GM21360 (cell line): ENCODE data around the gene SQSTM1.
"Not testable (repeated sequence)": the region's sequence is repeated elsewhere in the genome, so short reads cannot be mapped to it uniquely, and the experiment has no call there.

Source experiments
- ATAC-seq: cut with Tn5 transposase; IDR thresholded peaks from one replicate; pipeline ENCODE4 v1.9.1; 2021; ENCODE audit warnings: mild to moderate bottlenecking, moderate library complexity; ENCODE audit not compliant: unreplicated experiment

The SQSTM1 gene

DNA sequence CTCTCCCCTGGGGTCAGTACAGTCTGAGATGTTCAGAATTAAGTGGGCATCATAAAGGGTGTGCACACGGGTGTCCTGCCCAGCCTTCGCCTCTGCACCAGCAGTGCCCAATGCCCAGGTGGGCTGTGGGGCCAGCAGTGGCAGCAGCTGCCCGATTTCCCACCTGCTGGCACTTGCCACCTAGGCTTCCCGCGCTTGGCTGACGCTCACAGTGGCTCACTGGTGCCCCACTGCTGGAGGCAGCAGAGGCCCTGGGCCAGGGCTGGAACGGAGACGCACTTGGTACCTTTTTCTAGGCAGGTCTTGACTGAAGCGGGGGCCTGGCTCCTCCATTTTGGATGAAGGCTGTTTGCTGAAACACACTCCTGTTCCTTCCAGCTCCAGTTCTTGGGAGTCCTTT, 20.9 kb downstream of the SQSTM1 start:
- ATAC-seq, result no peak

DNA sequence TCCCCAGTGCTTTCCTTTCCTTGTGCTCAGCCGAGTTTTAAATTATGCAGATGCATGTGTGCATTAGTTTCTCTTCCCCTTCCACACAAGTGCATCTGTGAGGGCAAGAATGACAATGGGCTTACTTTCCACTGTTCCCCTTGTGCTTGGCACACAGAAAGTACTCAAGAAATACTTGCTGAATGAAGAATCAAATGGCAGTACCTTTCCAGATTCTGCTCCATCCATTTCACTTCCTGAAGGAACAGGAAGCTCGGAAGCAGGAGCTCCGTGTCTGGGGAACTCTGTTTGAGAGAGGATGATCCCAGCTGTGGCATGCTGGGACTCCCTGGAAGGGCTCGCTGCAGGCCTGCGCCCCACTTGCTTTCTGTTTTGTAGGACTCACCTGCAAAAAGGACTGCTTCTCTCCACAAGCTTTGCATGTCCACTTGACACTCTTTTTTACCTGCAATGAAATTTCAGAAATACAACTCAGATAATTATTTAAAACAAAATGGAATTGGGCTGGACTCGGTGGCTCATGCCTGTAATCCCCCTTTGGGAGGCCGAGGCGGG, 32.4 kb downstream of the SQSTM1 start:
- peak; percentile 88 for ATAC-seq

DNA sequence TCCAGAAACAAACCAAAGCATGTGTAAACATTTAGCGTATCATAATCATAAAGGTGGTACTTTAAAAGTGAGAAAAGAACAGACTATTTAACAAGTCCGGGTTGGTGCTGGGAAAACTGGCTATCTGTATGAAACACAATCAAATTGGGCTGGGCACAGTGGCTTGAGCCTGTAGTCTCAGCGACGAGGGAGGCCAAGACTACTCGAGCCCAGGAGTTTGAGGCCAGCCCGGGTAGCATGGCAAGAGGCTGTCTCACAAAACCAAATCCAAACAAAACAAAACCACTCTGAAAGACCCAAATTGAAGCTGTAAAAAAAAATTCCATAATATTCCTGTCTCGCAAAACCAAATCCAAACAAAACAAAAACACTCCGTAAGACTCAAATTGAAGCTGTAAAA, 33.7 kb downstream of the SQSTM1 start:
- no peak for ATAC-seq

DNA sequence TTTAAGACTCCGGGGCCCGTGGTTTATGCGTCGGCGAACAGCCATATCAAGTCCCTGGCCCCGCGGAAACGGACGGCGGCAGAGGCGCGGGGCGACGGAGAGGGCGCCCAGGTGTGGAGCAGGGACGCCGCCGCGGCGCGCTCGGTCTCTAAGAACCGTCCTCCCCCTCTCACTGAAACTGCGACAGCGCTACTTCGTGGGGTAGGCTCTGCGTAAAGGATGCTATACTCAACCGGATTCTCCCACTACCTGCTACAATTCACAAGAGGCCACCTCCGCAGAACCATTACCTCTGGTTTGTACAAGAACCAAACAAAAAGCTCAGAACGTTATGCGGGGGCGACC, 37.5 kb downstream of the SQSTM1 start:
- peak; percentile 35 for ATAC-seq

DNA sequence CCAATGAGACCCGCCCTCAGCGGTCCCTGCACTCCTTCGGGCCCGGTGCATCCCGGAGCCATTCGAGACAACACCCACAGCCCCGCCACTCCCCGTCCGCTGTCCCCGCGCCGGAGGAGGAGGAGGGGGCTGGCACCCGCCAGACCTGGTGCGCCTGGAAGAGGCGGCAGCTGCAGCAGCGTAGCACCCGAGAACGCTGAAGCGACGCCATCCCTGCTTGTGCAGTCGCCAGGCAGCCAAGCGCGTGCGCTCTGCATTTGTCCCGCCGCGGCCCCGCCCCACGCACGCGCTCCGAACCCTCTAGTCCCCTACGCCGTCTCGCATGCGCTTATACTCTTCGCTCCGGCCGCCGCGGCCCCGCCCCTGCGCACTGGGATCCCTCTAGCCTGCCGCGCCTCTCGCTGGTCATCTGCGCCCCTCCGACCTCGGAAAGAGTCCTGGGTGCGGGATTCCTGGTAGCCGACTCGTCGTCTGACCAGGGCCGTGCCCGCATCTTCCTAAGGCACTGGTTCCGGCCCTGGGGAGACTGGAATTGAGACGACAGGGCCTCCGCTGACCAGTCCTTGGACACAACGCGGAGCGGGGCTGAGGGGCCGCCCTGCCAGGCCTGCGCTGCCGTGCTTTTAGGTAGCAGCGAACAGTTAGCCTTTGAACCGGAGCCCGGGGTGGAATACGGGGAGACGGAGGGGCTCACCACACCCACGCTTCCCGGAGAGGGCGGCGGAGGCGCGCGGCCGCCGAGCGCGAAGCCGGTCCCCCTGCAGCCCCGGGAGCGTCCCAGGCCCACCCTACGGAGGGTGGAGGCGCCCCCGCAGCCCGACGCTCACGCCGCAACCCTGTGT, 38.1 kb downstream of the SQSTM1 start, which contains the start of gene MRNIP:
TSS of gene MRNIP (minus strand) at position 232 of the 842 bp plus-strand sequence. CDS start at position 211, 21 bp downstream.
- peak; percentile 88 for ATAC-seq

DNA sequence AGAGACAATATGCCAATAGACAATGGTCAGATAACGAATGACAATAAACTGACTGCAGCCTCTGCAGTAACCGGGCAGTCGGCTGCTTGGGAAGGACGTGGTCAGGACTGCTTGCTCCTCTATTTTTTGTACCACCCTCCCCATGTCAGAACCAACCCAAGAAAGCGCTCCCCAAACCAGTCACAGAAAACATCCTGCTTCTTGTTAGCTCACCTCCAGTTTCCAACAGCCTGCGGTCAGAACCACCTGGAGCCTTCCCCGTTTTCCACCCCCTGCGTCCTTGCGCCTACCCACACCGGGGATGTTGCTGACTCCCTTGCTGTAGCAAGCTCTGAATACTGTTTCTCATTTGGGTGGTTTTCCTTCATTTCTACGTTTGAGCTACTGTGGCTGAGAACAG, 39.6 kb downstream of the SQSTM1 start:
- ATAC-seq, result no peak

DNA sequence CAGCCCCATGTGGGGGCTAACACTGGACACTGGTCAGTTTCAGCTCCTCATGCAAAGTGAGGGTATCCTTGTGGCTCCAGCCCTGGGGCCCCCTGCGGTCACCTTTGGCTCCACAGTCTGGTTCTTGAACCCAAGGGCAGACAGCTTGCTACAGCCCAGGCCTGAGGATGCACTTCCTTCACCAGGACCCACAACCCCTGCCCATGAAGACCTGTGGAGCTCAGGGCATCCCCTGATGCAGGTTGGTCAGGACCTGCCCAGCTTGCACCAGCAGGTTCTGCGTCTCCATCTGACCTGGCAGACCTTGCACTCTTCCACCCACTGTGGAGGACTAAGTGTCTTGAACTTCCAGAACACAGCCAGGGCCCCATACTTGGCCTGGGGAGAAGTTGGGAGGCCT, 41.6 kb downstream of the SQSTM1 start:
- ATAC-seq, result no peak

DNA sequence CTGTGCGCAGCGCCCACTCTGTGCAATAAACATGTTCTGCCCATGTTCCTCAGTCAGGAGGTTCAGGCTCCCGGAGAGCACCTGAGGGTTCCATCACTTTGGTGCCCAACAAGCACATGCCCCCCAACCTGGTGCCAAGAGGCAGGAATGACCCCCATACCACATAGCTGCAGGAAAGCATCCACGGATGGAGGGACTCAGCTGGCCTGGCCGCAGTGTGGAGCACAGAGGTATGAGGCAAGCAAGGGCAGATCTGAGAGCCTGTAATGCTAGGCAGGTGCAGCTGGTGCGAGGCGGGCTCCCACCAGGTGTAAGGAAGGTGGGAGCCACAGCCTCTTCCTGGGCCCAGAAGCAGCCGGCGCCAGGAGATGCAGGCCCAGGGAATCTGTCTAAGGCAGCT, 42.2 kb downstream of the SQSTM1 start:
- no peak for ATAC-seq

DNA sequence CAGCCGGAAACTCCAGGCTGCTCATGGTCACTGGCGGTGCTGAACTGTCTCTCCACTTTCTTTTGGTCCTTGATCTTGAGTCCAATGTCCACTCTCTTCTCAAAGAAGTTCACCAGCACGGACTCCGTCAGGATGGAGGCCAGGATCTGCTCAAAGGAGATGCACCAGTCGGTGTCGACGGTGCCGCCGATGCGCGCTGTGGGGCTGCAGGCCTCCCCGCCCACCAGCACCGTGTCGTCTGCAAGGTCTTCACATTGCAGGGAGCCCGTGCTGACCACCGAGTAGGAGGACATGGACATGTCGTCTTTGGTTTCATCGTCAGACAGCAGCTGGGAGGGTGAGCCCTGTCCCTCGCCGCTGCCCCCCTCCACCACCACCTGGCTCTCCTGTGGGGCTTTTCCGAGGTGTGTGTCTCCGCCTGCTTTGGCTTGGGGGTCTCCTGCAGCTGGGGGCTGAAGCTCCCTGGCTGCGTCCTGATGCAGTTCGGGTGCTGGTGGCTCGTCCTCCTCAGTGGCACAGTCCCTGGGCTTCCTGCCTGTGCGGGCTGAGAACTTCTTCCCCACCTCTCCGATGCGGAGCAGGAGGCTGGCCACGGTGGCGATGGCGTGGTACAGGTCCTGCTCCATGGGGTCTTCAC, 42.9 kb downstream of the SQSTM1 start:
- ATAC-seq, result no peak

DNA sequence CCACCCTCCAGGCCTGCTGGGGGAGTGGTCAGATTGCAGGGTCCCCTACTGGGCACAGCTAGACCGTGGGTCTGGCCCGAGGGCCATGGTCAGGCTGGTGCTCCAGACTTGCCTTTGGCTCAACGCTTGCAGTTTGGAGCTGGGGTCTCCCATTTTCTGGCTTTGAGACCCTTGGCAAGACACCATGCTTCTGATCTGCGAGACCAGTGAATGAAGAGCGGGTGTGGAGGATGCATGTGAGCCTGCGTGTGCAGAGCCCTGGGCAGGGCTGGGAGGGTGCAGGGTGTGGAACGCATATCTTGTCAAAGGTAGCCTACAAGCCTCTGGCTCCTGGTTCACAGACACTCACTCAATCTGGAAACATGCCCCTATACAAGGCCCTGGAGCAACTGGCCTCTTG, 44.0 kb downstream of the SQSTM1 start:
- ATAC-seq, result no peak

DNA sequence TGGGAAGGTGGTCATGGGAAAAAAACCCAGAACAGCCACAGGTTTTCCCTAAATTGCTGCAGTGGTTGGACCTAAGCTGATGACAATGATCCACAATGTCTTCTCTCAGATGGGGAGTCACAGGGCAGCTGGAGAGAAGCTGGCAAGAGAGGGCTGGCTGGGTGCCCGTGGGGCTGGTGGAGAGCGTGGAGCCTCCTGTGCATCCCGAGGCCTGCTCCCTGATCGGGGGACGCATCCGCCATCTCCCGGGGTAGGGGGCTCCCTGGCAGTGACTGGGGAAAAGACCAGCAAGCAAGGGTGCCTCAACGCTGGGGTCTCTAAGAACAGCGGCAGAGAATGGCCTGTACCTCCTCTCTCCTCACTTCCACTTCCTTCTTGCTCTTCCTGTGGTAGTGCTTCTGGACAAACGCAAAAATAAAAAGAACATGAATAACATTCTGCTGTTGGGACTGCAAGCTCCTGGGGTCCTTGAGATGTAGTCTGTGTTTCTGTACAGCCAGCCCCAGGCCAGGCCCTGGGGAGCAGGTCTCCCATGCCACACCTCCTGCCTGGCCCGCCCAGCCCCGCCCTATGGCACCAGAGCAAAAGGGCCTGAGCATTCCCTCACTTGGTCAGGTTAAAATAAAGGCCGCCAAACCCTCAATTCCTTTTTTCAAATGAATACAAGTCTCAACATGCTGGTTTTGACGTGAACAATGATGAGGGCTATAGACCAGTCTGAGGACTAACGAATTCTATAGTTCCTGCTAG, 45.0 kb downstream of the SQSTM1 start:
- ATAC-seq, result no peak

DNA sequence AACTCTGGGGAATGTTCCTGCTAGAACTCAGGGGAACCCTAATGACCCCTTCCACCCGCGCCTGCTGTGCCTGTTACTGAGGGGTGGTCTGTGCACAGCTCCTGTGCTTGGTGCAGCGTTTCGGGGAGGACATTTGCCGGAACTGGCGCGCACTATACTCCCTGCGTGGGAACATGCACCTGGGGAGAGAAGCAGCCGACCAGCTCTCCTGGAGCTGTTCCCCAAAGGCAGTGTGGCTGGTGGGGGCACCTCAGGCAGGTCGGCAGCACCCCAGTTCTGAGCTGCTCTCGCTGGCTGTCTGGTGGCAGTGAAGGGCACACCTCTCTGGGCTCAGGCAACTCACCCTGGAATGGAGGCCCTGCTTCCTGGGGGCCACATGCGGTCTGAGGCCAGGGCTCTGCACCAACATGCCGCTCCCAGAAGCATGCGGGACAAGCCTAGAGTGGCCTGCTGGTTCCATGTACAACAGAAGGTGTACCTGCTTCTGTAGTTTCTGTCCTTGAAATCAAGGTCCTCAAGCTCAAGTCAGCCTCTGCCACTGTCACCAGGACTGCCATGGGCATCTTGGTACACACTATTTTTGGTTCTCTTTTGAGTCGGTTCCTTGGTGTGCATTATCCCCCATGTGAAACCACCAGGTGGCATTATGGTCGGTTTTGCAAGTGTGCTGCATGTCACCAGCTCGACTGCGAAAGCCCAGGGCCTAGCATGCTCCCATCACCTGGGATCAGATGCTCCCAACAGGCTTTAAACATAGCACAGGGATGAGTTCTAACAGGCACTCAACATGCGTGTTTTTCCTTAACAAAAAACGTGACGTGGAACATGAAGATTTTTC, 45.8 kb downstream of the SQSTM1 start:
- ATAC-seq, result no peak

DNA sequence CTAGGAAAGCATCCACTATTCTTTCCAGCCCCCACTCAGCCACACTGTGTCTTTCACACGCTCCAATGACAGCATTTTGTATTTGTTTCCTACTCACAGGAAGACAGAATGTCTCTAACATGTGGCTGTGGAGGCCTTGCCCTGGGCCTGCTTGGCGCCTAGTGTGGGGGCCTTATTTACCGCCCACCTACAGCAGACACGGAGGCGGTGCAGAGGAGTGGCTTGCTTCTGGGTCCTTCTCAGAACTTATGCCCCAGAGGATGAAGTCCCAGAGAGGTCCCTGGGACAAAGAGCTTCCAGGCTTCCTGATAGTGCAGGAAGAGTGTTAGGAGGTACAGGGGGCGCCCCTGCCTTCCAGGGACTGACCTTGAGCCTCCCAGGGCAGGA, 46.4 kb downstream of the SQSTM1 start:
- no peak for ATAC-seq

DNA sequence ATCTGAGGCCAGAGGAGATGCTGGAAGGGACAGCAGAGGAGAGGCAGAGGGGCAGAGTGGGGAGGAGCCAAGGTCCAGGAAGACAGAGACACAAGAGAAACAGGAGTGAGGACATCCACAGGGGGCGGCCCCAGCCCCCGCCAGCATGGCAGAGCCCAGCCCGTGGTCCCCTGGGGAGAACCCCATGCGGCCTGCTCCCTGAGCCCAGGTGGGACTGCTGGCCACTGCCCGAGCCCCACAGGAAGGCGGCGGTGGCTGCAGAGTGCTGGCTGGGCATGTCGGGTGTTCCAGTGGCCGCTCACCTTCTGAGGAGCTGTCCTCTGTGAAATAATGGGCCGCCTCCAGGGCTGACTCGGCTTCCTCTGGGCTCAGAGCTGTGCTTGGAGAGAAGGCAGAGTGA, 46.8 kb downstream of the SQSTM1 start:
- no peak for ATAC-seq

DNA sequence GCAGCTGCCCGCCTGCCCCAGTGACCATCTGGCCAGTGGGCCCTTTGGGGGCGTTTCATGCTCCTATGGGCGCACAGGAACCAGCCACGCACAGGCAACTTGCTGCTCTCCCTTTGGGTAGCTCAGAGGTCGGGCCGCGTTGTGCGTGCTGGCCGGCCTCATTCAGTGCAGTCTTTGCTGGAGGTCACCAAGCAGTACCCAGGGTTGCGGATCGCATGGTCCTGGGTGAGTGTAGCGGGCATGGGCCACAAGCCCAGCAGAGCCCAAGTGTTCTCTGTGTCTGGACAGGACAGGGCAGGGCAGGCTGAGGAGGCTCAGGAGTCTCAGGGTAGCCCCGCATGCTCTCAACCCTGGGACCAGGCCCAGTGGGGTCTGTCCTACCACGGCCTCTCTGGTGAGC, 47.8 kb downstream of the SQSTM1 start:
- ATAC-seq, result no peak

DNA sequence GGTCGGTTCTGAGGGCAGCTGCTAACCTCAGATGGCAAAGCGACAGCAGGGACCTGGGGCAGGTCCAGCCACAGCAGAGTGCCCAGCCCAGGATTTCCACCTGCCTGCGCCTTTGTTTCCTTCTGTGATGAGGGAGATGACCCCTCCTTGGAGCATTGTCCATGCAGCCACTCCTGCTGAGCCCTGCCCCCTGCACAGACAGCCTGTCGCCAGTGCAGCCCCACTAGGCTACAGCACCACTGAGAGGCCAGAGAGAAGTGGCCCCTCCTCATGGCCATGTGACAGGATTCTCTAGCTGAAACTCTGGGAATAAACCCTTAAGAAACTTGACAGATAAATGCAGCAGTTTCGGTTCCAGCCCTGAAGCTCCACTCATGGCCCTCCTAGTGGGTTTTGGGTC, 48.4 kb downstream of the SQSTM1 start:
- ATAC-seq, result no peak

DNA sequence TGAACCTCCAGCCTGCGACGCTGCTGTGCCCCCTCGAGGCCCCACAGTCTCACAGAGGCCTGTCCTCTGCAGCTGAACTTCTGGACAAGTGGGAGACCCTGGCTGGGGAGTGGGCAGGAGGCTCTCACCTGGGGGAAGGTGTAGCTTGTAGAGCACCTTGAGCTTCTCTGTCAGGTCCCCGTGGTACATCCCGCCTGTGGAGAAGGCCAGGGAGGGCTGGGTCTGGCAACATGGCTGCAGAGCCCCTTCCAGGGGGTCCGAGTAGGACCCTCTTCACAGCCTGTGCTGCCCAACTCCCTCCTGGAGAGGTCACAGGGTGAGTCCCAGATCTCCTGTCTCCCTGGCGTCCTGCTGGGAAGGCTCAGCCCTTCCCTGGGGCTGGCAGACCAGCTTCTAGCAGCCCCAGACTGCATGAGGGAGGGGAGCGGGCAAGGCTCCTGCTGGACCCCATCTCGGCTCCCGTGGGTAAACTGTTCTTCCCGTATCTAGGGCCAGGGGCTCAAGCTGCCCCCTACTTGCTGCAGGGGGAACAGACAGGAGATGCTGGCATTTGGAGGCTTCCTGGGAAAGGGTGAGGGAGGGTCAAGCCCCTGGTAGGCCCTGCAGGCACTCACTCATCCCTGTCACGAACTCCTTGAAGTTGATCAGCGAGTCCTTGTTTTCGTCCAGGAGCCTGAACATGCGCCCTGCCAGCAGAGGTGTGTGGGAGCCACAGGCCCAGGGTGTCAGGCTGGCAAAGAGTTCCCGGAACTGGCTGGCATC, 49.1 kb downstream of the SQSTM1 start:
- no peak for ATAC-seq

DNA sequence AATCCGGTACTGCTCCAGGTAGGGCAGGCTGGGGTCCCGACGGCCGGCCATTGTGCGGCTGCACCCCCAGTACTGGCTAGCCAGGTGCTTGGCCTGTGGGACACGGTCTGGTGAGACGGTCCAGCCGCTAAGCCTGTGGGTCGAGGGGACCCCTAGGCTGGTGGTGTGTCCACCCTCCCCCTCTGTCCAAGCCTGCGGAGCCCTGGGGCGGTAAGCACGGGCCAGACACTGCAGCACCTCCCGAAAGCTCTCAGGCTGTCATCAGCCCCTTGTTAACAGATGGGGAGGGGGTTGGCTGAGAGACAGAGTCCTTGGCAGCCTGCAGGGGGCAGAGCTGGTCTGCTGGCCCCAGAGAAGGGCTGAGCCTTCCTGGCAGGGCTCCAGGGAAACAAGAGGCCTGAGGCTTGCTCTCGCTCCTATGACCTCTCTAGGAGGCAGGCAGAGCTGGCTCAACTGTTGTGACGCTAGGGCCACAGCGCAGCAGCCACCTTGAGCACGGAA, 49.7 kb downstream of the SQSTM1 start:
- ATAC-seq, result no peak

DNA sequence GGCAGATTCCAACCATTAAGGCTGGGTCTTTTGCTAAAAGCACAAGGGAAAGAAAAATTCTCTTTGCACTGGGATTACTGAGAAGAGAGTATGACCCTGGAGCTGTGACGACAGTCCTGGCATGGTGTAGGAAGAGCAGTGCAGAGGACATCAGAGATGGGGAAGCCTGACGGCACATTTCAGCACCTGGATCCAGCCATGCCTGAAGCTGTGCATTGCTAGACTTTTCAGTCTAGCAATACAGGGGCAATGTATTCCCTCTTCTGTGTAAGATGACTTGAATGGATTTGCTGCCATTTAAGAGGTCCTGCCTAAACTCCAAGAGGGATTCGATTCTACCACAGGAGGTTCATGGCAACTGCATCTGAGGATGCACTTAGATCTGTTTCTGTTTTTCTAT, 50.2 kb downstream of the SQSTM1 start:
- ATAC-seq, result no peak

DNA sequence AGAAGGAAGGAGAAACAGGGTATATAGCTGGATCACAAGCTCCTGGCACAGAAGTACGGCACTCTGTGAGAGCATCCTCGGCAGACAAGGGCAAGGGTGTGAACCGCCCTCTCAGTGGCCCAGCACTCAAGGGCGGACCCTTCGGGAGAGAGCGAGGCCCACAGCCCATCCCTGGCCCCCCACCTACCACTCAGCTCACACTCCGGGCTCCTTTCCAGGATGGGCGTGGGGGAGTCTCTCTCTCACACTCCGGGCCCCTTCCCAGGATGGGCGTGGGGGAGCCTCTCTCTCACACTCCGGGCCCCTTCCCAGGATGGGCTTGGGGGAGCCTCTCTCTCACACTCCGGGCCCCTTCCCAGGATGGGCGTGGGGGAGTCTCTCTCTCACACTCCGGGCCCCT, 50.8 kb downstream of the SQSTM1 start:
- ATAC-seq, result not testable (repeated sequence)
